Epithelial cell of esophagus (primary cell): ENCODE results near the gene DCXR.

Source experiments
- DNase-seq: peaks from one replicate; pipeline ENCODE4 v3.0.0; 2010; ENCODE audit warnings: low read depth
- H3K4me3 ChIP-seq: 2 replicates; pipeline ENCODE4 v1.5.1; 2011; ENCODE audit warnings: mild to moderate bottlenecking, low read length, control low read depth
- CTCF ChIP-seq: IDR thresholded peaks from 2 replicates; pipeline ENCODE4 v1.5.1; 2011; ENCODE audit warnings: low read depth, mild to moderate bottlenecking, low read length, control low read depth, inconsistent platforms; ENCODE audit not compliant: insufficient read depth; ENCODE audit errors: missing control alignments

DCXR gene

GRCh38 chr17:82058855-82059249, 21.4 kb upstream of the DCXR start:
- no peak overlapping the region for H3K4me3 ChIP-seq
- no peak for TF ChIP-seq CTCF
- no peak for DNase-seq

- TF ChIP-seq CTCF = no peak
- H3K4me3 ChIP-seq = no peak overlapping the region
- no peak for DNase-seq
Observed at GRCh38 chr17:82058230-82058854, 20.8 kb upstream of the DCXR start.

DNA sequence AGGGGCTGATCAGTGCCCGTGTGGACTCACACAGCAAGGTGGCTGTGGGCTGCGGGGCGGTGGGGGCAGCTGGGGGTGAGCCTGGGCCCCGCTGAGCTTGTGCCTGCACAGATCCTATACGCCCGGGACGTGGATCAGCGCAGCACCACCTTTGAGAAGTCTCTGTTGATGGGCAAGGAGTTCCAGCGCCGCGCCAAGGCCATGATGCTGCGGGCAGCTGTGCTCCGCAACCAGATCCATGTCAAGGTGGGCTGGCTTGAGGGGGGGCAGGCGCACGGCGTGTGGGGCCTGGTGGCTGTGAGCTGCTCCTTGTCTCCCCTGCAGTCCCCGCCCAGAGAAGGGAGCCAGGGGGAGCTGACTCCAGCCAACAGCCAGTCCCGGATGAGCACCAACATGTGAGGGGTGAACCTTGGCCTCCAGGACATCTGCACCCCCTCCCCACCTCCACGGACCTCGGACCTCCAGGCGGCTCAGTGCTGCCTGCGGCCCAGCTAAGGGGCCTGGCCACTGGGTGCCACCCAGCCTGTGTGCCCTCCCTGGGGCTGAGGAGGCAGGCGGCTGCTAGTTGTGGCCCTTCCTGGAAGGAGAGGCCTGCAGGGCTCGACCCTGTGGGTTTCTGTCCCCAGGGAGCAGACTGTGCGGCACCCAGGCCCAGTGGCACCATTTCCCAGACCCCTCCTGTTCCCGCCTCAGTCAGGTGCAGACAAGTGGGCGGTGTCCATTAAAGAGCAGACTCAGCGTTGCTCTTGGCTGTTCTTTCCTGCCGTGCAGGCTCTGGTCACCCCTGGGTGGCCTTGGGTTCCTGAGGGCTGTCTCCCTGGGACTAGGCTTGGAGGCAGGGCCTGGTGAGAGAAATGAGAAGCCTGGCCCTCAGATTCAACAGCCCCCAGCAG, 19.5 kb upstream of the DCXR start:
- TF ChIP-seq CTCF = no peak
- no peak for DNase-seq

GRCh38 chr17:82055965-82056728, 18.6 kb upstream of the DCXR start:
- no peak overlapping the region for H3K4me3 ChIP-seq
- no peak for TF ChIP-seq CTCF
- no peak for DNase-seq

More for the DNA sequence above, 19.5 kb upstream of the DCXR start:
- no peak overlapping the region for H3K4me3 ChIP-seq

DNA sequence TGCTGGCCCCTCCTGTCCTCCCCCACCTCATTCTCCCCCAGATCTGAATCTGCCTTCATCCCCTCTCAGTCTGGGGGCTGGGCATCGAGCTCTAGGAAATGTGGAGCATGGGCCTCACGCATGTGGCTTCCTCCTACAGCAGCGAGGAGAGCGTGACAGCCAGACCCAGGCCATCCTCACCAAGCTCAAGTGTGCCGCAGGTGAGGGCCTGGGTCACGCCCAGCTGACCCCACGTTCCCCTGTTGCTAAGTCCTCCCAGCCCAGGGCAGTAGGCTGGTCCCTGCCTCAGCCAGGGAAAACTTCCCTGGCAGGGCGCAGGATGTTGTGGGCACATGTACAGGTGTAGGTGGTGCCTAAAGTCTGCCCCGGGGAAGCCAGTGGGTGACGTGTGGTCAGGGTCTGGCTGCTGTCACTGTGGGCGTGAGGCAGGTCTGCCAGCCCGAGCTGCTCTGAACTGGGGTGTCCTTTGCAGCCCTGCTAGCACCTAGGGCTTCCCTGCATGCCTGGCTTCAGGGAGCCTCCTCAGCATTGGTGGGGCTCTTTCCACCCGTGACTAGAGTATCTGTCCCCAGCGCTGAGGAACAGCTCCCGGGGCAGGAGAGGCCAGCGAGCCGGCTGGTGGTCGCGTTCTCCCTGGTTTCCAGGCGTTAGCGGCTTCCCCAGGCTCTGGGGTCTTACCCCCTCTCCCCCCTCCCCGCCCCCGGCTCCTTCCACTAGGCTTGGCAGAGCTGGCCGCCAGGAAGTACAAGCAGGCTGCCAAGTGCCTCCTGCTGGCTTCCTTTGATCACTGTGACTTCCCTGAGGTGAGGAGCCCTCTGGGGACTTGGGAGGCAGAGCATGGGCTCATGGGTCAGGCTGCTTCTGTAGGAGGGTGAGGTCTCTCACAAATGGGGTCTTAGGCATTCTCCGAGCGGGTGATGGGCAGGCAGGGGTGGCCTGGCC, 17.8 kb upstream of the DCXR start:
- no peak for DNase-seq
- H3K4me3 ChIP-seq = no peak overlapping the region

More for the DNA sequence above, 17.8 kb upstream of the DCXR start:
- TF ChIP-seq CTCF = no peak
